Activated CD4-positive, alpha-beta T cell treated with anti-CD3 and anti-CD28 coated beads, Interleukin-2, amount 50 U/mL, for 48 hours (primary cell): ENCODE measurements around the gene CD44.

ENCODE experiments used
- DNase-seq, 2 experiments: peaks; one replicate each; pipeline ENCODE4 v3.0.0-alpha.2; 2020

The CD44 gene

DNA sequence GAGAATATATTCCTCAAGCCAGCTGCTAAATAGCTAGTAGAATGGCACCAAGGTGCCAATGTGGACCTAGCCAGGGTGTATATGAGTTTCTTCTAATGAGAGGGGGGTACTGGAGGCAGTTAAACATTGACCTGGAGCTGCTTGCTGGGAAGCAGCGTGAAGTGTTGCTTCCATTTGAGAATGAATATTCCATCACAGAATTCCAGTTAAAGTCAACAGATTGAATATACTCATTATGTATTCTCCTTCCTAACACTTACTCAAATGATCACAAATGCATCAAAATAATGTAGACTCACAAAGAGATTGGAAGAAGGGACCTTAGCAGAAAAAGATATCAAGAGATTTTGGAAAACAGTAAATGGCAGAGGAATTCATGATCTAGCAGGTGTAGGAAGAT is 102.1 kb downstream of the CD44 start:
- DNase-seq: no peak

DNA sequence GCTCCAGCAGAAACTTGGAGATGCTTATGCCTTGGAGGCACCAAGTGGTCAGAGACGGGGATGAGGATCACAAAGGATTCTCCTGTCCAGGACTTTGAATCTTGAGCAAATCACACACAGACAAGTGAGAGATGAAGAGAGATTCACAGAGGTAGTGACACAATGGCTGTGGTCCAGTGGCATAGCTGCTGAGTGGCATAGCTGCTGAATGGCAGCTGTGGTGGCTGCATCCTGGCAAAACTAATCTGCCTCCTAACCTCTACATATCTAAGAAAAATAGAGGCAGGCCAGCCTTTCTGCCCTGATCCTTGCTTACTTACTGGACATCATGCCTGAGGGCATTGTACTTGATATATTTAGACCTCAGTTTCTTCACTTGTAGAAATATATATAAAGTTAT is 102.6 kb downstream of the CD44 start:
- DNase-seq: no peak

DNA sequence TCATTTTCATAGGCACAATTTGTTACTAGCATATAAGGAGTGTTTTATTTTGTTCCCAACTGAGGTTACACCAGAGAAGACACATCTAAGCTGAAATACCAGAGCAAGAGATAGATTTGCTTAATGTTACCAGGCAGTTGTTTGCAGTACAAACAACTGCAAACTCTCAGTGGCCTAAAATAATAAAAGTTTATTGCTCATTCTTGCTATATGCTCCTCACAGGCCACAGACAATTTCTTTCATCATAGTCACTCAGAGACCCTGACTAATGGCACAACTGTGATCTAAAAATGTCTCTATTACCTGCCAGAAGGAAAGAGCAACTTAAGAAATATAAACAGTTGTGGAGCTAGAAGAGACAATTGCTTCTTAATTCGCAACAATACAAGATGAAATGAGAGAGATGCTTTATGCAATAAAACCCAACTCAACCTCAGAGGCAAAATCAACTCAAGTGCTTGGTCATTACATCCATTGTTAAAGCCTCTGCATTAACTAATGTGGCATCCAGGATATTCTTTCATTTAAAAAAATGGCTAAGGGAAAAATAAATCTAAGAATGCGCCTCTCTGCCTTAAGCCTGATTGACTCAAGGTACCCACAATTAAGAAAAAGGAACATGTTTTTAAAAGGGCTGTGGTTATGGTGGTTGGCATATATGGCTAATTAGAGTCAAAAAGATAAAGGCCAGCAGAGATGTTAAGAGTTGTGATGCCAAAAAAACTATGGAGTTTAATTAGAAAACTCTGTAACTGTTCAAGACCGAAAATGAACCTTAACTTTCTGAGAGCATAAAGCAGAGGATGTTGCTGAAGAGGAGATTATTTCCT is 103.7 kb downstream of the CD44 start:
- no peak for DNase-seq

DNA sequence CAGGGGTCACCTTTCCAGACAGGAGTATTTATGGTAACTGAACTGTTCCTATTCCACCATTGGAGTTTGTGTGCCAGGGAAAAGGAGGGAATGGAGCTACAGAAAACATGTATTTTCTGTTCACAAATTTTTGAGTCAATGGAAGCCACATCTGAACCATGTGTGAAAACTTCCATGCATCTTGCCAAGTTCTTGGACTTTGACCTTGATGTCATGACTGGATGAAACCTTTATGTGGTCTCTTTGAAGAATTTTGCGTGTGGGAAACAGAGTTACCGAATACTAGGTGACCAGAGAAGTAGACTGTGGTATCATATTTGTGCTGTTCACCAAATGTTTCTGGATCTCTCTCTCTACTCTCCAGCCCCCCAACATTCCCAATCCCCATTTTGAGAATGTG is 104.8 kb downstream of the CD44 start:
- no peak for DNase-seq

DNA sequence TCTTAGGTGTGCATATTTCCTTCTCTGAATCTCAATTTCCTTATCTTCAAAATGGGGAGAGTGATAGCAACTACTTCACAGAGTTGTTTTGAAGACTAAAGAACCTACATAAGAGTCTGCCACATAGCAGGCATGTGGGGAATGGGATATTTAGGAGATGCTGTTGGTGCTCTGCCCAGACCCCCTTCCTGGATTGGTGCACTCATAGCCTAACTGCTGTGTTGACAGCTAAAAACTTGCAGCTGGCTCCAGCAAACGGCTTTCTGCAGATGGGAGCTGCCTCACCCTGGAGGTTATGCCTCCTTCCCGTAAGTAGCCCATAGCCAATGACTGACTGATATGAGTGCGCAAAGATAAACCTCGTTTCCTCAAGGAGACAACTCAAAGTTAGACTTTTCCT is 106.1 kb downstream of the CD44 start:
- no peak for DNase-seq

DNA sequence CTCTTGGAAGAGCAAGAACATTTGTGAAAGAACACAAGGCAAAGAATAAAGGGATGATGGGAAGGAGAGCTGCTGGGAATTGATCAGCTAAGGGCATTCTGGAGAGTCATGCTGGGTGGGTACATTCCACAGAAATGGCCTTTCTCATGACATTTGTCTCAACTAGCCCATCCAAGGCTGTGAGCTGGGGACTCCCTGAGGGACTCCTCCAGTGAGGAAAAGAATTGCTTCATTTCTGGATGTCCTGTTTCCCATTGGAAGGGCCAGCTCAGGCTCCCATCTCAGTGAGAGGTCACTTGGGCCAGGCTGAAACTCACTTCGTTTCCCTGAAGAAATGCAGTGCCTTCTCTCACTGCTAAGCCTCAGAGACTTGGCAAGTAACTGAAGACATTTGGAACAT is 106.8 kb downstream of the CD44 start:
- no peak for DNase-seq

DNA sequence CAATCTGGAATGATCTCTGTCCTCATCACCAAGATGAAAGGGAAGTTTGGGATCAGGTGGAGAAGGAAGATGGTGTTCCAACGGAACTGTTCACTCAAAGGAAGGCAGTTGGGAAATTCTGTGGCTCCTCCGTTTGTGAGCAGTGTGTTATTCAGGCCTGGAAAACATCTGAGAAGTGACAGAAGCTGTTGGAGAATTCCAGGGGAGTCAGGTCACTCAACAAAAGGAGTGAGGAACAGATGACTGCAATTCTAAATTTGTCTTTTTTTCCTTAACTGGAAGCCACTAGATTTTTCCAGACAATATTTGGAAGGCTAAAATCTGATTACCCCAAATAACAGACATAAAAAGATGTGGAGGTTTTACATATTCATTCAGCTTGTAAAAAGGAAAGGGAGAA is 107.8 kb downstream of the CD44 start:
- DNase-seq: no peak

DNA sequence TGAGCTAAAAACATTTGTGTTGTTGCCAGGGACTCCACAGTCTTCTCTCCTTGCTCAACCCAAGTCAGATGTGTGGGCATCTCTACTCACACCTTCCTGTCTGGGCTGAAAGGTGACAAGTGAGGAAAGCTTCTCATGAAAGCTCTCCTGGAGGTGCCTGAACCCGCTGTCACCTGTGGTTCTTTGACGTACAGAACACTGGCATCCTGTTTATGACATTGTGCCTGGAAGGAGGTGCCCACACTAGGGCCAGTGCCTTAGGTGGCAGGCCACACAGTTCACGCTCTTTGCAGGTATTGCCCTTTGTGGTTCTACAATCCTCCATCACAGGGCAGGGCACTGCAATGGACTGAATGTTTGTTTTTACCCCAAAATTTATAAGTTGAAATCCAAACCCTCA is 108.5 kb downstream of the CD44 start:
- DNase-seq: peak; percentile 19 to 27

DNA sequence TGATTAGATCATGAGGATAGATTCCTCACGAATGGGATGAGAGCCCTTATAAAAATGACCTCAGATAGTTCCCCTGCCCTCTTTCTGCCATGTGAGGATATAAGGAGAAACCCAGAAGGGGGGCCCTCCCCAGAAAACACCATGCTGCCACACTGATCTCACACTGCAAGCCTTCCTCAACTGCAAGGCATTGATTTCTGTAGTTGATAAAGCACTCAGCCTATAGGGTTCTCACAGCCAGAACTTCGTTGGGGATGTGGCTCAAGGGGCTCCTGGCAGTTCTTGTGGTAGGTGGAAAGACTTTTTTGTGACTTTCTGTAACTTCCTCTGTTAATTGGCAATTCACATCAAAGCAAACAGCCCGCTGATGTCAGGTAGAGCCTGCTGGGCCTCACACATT is 108.9 kb downstream of the CD44 start:
- DNase-seq: no peak

DNA sequence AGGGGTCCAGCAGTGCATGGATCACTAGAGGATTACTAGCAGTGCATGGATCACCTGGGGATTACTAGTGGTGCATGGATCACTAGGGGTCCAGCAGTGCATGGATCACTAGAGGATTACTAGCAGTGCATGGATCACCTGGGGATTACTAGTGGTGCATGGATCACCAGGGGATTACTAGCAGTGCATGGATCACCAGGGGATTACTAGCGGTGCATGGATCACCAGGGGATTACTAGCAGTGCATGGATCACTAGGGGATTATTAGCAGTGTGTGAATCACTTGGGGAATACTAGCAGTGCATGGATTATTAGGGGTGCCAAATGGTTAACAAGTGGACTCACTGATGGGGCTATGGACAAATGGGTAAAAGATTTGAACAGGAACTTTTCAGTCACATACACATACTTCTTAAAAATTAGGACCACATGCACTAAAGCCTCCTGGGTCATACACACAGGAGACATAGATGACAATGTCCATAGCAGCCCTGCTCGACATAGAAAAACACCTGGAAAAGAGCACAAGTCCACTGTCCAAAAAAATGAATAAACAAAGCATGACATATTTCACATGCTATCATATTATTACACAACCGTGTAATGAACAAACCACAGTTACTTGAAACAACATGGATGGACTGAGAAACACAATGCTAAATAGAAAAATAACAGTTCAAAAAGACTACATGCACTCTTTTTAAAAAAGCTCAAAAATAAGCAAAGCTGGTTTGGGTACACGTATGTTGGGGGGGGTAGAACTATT is 109.8 kb downstream of the CD44 start:
- DNase-seq: no peak

DNA sequence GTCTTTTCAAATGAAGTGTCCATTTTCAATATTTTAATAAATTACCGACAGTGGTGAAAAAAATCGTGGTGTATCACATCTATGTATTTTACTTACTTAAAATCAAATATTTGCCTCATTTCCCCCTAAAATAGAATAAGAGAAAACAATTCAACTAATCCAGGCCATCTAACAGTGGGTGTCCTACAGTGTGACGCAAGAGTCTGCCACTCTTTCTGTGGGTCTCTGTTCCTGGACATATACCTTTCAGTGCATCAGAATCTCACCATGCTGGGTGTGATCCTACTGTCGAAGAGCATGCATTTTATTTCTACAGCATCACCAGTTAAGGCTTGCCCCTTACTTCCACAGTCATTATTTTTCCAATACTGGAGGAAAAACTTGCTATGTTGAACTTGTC is 111.2 kb downstream of the CD44 start:
- DNase-seq: no peak

DNA sequence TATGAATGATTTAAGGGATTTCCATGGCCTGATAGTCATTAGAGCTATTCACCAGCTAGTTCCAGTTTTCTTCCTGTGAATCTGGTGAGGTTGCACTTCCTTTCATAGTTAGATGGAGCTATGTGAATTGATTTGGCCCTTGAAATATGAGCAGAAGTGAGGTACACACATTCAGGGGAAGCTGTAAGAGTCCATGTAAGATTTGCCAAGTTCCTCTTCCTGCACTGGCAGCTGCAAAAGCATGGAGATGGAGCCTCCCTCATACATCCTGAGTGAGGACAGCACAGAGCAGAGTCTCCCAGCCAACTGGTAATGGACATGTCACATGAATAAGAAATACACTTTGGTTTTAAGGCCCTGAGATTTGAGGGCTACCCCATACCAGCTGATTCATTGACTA is 111.7 kb downstream of the CD44 start:
- DNase-seq: no peak

DNA sequence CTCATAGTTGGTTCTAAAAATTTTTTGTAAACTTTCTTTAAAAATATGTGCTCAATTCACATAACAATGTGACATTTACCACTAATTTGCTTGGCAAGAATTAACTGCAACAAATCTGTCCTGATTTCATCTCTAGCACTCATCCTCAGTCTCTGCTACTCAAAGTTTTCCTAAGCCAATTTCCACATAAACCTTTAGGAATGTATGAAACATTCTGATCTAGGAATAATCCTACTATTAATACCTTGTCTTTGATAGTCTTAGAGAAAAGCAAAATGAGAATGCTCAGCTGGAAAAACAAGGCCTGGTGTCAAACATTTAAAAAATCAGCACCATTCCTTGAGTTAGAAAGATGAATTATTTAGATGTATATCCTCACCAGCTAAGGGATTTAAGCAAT is 114.3 kb downstream of the CD44 start:
- DNase-seq: no peak

DNA sequence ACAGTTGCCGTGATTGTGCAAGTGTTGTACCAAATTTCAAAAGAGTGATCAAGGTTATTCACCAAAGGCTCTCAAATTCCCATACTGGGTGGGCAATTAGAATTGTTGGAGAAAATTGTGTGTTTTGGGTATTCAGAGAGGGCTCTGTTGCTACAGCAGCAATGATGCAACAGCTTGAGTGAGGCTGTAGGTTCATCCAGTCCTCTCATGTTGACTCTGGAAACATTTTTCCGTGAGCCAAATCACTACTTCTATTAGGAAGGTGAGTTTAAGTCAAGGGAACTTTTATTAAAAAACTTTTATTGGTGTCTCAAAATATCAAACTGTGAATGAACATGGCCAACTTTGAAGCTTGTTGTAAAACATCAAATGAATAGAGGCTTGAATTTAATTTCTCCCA is 116.5 kb downstream of the CD44 start:
- no peak for DNase-seq

DNA sequence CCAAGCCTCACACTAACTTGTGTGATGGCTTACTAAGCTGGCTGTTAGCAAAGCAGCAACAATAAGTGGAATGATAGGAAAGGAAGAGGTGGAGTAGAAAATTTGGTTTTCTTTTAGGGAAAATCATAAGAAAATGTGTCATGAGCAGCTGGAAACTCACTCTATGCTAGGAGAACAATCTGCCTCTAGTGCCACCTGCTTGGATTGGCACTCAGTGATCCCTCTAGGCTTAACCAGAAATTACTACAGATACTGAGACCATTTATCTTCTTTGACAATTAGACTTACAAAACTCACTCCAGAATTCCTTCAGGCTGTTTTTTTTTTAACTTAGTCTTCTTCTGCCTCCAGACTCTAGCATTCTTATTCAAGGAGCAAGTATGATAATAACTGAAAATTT is 117.3 kb downstream of the CD44 start:
- no peak for DNase-seq

DNA sequence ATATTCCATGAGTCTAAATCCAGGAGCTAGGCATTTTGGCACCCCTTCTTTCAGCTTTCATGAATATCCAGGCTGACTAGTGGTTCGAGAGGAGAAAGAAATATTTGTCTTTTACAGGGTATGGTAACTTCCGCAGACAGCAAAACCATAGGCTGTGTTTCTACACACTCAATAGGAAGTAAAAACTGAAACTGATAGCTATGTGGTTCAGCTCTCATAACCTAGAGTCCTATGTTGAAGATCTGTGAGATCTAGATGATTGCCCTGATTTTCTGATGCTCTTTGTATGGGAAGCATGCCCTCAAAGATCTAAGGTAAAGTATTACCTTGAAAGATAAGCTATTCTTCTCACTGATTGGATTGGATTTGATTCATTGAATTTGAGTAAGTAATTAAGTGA is 118.3 kb downstream of the CD44 start:
- DNase-seq: no peak

DNA sequence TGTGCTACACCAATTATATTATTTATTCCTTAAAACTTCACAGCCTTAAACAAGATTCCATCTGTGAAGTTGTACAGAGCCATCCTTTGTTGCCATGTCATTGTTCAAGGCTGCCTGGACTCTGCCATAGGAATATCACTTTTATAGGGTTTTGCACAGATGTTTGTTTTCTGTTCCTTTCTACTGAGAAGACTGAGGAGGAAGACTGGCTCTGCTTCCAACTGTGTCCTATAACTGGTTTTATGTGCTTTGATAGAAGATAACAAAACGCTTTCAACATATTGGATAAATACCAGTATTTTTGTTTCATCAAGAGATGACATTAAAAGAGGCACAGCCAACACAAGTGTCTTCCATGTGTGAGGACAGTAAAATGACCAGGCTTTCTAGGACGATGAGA is 120.6 kb downstream of the CD44 start:
- DNase-seq: no peak

DNA sequence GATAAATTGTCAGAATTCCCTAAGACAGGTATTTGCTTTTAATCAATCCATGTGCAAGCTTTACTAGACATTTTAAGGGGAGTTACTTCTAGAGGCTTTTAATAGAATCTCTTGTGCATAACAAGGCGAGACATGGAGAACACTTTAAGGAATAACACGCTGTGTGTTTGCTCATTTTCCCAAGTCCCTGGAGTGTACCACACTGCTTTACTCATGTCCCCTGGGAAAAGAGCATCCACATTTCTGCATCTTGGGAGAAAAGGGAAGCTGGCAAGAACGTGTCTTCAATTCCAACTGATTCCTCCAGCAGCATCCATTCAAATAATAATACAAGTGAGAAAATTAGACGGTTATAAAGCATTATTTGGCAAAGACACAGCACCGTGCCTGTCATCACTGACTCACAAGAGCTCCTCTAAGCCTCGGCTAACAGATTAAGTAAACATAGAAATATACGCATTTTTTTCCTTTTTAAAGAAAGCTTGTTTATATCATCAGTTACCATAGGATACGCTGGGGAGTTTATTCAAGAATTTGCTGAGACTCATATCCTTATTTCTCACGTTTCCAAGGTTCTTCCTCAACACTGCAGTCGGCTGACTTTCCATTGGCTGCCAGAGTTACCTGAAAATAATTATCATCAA is 121.5 kb downstream of the CD44 start:
- DNase-seq: no peak

DNA sequence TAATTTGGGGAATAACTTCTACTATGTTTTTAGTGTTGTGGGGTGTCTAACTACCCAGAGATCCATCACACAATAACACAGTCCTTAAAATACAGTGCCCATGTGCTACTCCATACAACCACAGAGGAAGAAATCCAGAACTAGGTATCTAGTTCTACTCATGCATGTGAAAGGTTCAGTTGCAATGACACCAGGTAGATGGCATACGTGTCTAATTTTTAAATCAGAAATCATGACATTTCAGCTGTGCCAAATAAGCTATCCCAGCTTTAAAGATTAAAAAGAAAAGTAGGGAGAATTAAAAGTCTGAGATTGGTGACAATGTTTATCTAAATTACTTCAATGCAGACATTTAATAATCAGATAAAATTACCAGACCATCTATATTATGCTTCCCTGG is 122.2 kb downstream of the CD44 start:
- DNase-seq: no peak

DNA sequence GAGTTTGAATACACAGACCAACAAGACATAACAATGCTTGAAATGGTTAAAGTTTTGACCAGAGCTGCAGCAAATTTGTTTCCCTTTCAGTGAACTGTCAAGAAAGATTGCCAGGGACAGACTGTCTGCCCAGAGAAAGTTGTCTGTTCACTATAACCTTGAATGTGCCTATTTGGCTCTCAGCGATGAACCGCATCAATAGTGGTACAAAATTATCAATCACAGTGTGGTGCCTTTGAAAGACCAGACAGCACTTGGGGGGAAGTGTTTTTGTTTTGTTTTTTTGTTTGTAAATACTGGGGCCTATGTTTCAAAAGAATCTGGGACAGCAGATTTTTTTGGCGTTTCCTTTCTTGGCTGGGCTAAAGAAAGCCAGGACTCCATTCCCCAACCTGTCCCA is 123.1 kb downstream of the CD44 start:
- no peak for DNase-seq

DNA sequence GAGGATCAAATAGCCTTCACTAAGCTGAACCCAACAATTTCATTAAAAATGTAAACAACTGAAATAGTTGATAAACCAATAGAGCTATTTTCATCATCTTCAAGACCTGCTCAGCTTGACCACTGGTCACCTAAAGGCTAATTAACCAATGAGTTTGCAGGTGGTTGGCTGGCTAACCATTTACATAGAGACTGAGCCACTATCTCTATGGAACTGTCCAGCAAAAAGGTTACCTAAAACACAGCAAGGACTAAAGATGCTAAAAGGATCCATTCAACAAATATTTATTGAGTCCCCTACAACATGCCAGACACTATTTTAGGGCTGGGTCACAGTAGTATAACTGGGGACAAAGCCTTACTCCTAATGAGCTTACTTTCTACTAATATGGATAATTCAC is 123.8 kb downstream of the CD44 start:
- DNase-seq: no peak

DNA sequence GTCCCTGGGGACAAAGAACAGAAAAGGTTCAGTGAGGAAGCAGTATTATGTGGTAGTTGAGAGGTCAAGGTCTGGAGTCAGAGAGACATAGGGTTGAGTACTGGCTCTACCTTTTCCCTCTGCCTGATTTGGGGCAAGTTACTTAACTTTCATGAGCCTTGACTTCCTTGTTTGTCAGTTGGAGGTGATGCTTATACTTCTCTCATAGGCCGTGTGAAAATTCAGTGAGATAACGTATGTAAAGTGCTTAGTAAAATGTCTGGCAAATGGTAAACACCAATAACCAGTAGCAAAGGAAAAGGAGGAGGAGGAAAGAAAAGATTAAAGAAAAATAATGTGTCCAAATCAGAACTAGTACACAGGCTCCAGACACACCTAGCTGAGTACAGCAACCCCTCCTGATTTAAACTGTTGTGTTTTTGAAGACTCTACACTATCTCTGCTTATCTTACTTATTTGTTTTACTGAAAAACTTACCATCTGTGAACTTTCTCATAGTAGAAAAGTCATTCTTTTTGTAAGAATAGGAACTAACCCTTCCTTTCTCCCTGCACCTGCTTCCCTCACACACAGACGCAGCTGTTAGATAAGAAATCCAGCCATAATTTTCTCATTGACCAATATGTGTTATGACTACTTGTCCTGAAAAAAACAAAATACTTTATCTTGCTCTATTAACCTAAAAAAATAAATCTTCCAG is 126.9 kb downstream of the CD44 start:
- DNase-seq: no peak

DNA sequence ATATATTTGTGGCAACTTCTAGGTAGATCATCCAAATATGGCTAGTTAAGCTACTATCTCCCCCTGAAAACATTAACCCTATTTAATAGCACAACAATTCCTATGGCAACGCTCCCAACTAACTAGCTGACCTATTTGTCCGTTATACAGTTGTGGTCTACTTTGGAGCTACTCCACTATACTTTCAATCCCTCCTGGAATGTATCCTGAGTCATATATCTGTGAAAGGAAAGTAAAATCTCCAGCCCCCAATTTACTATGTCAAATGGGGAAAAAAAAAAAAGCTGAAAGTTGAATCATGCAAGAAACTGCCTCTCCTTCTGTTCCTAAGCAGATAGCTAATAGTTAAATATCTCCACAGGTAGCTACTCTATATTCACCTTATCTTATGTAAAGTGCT is 128.5 kb downstream of the CD44 start:
- no peak for DNase-seq

DNA sequence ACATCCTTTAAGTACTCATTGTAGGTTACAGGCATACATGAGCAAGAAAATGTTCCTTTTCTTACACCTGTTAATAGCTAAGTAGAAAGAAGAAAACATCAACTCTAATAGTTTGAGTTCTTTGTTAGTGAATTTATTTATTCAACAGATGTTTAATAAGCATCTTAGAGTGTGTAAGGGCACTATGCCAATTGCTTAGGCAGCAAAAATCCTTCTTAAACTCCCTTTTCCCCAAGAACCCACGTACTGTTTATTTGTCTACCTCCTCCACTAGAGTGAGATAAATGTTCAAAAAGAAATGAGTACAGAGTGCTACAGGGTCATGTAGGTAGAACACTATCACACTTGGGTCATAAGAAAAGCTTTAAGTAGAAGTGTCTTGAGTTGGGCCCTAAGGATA is 131.4 kb downstream of the CD44 start:
- DNase-seq: no peak
